GM23338 (cell line): ENCODE measurements around the gene OTUB2. TPM values are rescaled to one million over a fixed set of nuclear protein-coding genes. Genes with fewer than 3 reads are reported as not detected.

Experiments used
- ATAC-seq: fragments of 200-7000 bp; cut with Tn5 transposase; 3 replicates; pipeline ENCODE4 v1.9.1; 2020
- DNase-seq: peaks from one replicate; pipeline ENCODE4 v3.0.0-alpha.2; 2015; ENCODE audit warnings: low spot score
- H2AFZ ChIP-seq: fragments of 200-600 bp; sonication (generic); 2 replicates; pipeline ENCODE4 v1.8.0; 2016; ENCODE audit warnings: antibody characterized with exemption, mild to moderate bottlenecking, moderate library complexity
- H3F3A ChIP-seq: fragments of 200-600 bp; sonication (generic); replicated peaks from 2 replicates; pipeline ENCODE4 v1.8.0; 2017; ENCODE audit warnings: antibody characterized with exemption, mixed run types, low read depth
- H3K27ac ChIP-seq: fragments of 200-600 bp; sonication (generic); 2 replicates; pipeline ENCODE4 v1.6.1; 2016; ENCODE audit warnings: low read depth
- H3K27me3 ChIP-seq: fragments of 200-600 bp; sonication (generic); 2 replicates; pipeline ENCODE4 v1.8.0; 2016; ENCODE audit warnings: mild to moderate bottlenecking, mixed run types, moderate library complexity; ENCODE audit not compliant: insufficient read depth
- H3K36me3 ChIP-seq: fragments of 200-600 bp; sonication (generic); 2 replicates; pipeline ENCODE4 v1.8.0; 2016; ENCODE audit warnings: mild to moderate bottlenecking; ENCODE audit not compliant: insufficient read depth
- H3K4me1 ChIP-seq: fragments of 200-600 bp; sonication (generic); 2 replicates; pipeline ENCODE4 v1.8.0; 2016; ENCODE audit warnings: mild to moderate bottlenecking, moderate library complexity; ENCODE audit not compliant: insufficient read depth
- H3K4me2 ChIP-seq: fragments of 200-600 bp; sonication (generic); 2 replicates; pipeline ENCODE4 v1.7.1; 2017; ENCODE audit warnings: mixed run types
- H3K4me3 ChIP-seq: fragments of 200-600 bp; sonication (generic); 2 replicates; pipeline ENCODE4 v1.6.1; 2016; ENCODE audit warnings: mixed run types
- H3K79me2 ChIP-seq: fragments of 200-600 bp; sonication (generic); replicated peaks from 2 replicates; pipeline ENCODE4 v1.8.0; 2017; ENCODE audit warnings: mild to moderate bottlenecking; ENCODE audit not compliant: insufficient read depth
- H3K9me2 ChIP-seq: fragments of 200-600 bp; sonication (generic); 2 replicates; pipeline ENCODE4 v1.8.0; 2017; ENCODE audit not compliant: insufficient read depth
- H4K20me1 ChIP-seq: fragments of 200-600 bp; sonication (generic); replicated peaks from 2 replicates; pipeline ENCODE4 v1.8.0; 2017; ENCODE audit warnings: mild to moderate bottlenecking; ENCODE audit not compliant: insufficient read depth
- H3K27ac Mint-ChIP-seq: 2 replicates; pipeline ENCODE4 v1.8.0; 2020; ENCODE audit warnings: inconsistent platforms, mild to moderate bottlenecking, moderate library complexity, mixed read lengths
- H3K27me3 Mint-ChIP-seq: 3 replicates; pipeline ENCODE4 v1.8.0; 2022; ENCODE audit warnings: low read depth, mild to moderate bottlenecking, moderate library complexity, mixed read lengths, inconsistent platforms; ENCODE audit not compliant: insufficient read depth, poor library complexity
- H3K36me3 Mint-ChIP-seq: 3 replicates; pipeline ENCODE4 v1.8.0; 2021; ENCODE audit warnings: low read depth, mild to moderate bottlenecking, inconsistent platforms, moderate library complexity, mixed read lengths
- H3K4me1 Mint-ChIP-seq: 3 replicates; pipeline ENCODE4 v1.8.0; 2020; ENCODE audit warnings: mild to moderate bottlenecking, inconsistent platforms, mixed read lengths
- H3K4me3 Mint-ChIP-seq: 3 replicates; pipeline ENCODE4 v1.8.0; 2021; ENCODE audit warnings: moderate library complexity, mild to moderate bottlenecking, inconsistent platforms, mixed read lengths
- H3K9me3 Mint-ChIP-seq: 3 replicates; pipeline ENCODE4 v1.8.0; 2020; ENCODE audit warnings: moderate library complexity, mild to moderate bottlenecking, inconsistent platforms, mixed read lengths
- ETS1 ChIP-seq: IDR thresholded peaks from 2 replicates; pipeline ENCODE4 v1.6.1; 2016; ENCODE audit warnings: antibody characterized with exemption
- NANOG ChIP-seq: IDR thresholded peaks from 2 replicates; pipeline ENCODE4 v1.6.1; 2016; ENCODE audit warnings: antibody characterized with exemption, borderline replicate concordance
- POLR2AphosphoS5 ChIP-seq: IDR thresholded peaks from 2 replicates; pipeline ENCODE4 v1.6.1; 2016; ENCODE audit warnings: antibody characterized with exemption, low read depth
- ZNF114 ChIP-seq: fragments of 250-450 bp; sonication (Bioruptor Pico); IDR thresholded peaks from 2 replicates; pipeline ENCODE4 v1.5.0; 2020; ENCODE audit warnings: mild to moderate bottlenecking, moderate library complexity
- ZNF331 ChIP-seq: fragments of 250-450 bp; sonication (Bioruptor Pico); IDR thresholded peaks from 2 replicates; pipeline ENCODE4 v1.5.0; 2020; ENCODE audit warnings: low read depth, mild to moderate bottlenecking, moderate library complexity
- ZNF462 ChIP-seq: fragments of 250-450 bp; sonication (Bioruptor Pico); IDR thresholded peaks from 2 replicates; pipeline ENCODE4 v1.5.0; 2020; ENCODE audit warnings: mild to moderate bottlenecking, moderate library complexity
- polyA plus RNA-seq: library from polyadenylated mRNA; unstranded; fragments of >200 nt; fragmentation: Nextera tagmentation; extraction: Ambion mirVana; gene quantifications from 2 replicates; pipeline ENCODE4 v1.2.1, GENCODE V29; 2016
- total RNA-seq: library from RNA; depleted of rRNA; stranded (reverse); fragments of >200 nt; shearing (Covaris generic); gene quantifications from 2 replicates; pipeline ENCODE4 v1.2.3, GENCODE V29; 2014

Gene OTUB2
- total and polyA plus RNA-seq, 2 experiments from 2014 or later = 2.1 to 4.1 TPM

GRCh38 chr14:94043111-94043755, 17.1 kb downstream of the OTUB2 start:
- no peak overlapping the region for H3K4me2 ChIP-seq
- DNase-seq (no peak), ATAC-seq (no peak)
- Mint-ChIP-seq H3K4me1 (peaks cover 6% of the 10 kb centered on the region; the same call in 1 of the 3 replicates), H3K27ac (no peak overlapping the region), H3K4me3 (no peak overlapping the region), H3K9me3 (no peaks in the 10 kb centered on the region), H3K36me3 (peaks cover 25% of the 10 kb centered on the region), H3K27me3 (peaks cover 16% of the 10 kb centered on the region)
- no peaks in the 10 kb centered on the region; the same call in 1 of the 2 replicates for H4K20me1 ChIP-seq
- H3K4me3 ChIP-seq = no peak overlapping the region
- no peaks in the 10 kb centered on the region for H3K36me3 ChIP-seq
- no peaks in the 10 kb centered on the region for H3K4me1 ChIP-seq
- TF ChIP-seq ZNF331 (CRISPR knock-in tag) = no peak
- TF ChIP-seq ZNF114 = no peak
- no peak overlapping the region for H2AFZ ChIP-seq
- no peaks in the 10 kb centered on the region for H3K9me2 ChIP-seq
- no peak overlapping the region for H3K27ac ChIP-seq
- no peaks in the 10 kb centered on the region for H3K27me3 ChIP-seq
- H3K79me2 ChIP-seq = no peaks in the 10 kb centered on the region
- H3F3A ChIP-seq = no peaks in the 10 kb centered on the region

- no peaks in the 10 kb centered on the region; the same call in 1 of the 2 replicates for H4K20me1 ChIP-seq
- Mint-ChIP-seq H3K36me3 (peaks cover 28% of the 10 kb centered on the region), H3K27ac (no peak overlapping the region), H3K27me3 (peaks cover 16% of the 10 kb centered on the region), H3K4me3 (no peak overlapping the region), H3K4me1 (peaks cover 6% of the 10 kb centered on the region; the same call in 1 of the 3 replicates), H3K9me3 (no peaks in the 10 kb centered on the region)
- no peak for ATAC-seq
- no peaks in the 10 kb centered on the region for H3K36me3 ChIP-seq
- no peak for DNase-seq
- H3K27me3 ChIP-seq = no peaks in the 10 kb centered on the region
- H3K4me2 ChIP-seq = no peak overlapping the region
- no peaks in the 10 kb centered on the region for H3F3A ChIP-seq
- no peaks in the 10 kb centered on the region for H3K9me2 ChIP-seq
- H3K27ac ChIP-seq = no peak overlapping the region
- no peak overlapping the region for H3K4me3 ChIP-seq
- H3K4me1 ChIP-seq = no peaks in the 10 kb centered on the region
- no peak for TF ChIP-seq POLR2AphosphoS5
- TF ChIP-seq ZNF462 (CRISPR knock-in tag) = no peak
- TF ChIP-seq NANOG = no peak
- TF ChIP-seq ETS1 = no peak
- TF ChIP-seq ZNF331 (CRISPR knock-in tag) = no peak
- H3K79me2 ChIP-seq = no peaks in the 10 kb centered on the region
- H2AFZ ChIP-seq = no peak overlapping the region
These were observed 17.8 kb downstream of the OTUB2 start for GRCh38 chr14:94043756-94044475.
